Head of caudate nucleus (tissue), 42 donors: Measurements from ENCODE around the gene YJEFN3.

Experiments
- DNase-seq, 42 donors: peaks; one replicate each; pipeline versions ENCODE4 v3.0.0 to v3.0.0-alpha.2; 2020 to 2021; ENCODE audit warnings: mixed read lengths in 7 of 42
- intact Hi-C: fragments of 100-400 bp; cut with DNase I; formaldehyde crosslinking; loops from one replicate; pipeline ENCODE4 v1.15.0; 2022

YJEFN3 gene

DNA sequence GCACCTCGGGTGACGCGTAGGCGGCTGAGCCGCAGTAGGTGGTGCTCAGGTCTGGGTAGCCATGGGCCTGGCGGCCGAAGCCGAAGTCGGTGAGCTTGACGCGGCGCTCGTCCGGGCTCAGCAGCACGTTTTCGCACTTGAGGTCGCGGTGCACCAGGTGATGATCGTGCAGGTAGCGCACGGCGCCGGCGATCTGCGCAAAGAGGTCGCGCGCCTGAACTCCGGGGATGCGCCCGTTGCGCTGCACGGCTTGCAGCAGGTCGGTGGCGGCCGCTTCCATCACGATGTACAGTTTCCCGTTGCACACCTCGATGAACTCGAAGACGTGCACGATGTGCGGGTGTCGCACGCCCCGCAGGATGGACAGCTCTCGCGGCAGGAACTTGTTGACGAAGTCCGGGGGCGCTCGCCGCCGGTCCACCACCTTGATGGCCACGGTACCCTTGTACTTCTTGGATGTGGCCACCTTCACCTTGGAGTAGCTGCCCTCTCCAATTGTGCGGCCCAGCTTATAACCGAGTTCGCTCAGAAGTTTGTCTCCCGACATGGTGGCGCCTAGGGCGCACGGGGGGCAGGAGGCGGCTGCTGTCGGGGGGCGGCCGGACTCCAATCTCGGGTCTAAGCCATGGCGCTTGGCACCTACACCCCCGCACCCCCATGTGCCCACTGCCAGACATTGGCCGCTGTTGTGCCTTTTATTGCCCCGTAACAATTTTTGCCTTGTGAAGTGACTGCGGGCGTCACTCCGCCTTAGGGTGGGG, 13.7 kb upstream of the YJEFN3 start, which contains the start of gene TSSK6:
TSS of gene TSSK6 (minus strand) at position 668 of the 761 bp plus-strand sequence. CDS start at position 547, 121 bp downstream.
- intact Hi-C loops, result no loop called here
- DNase-seq, result no peak

- intact Hi-C loops, result no loop called here
- peak; percentile 79 to 96 (median 92) for DNase-seq
Measured at GRCh38 chr19:19515642-19516519, 12.8 kb upstream of the YJEFN3 start, which contains the start of gene NDUFA13. TSS of gene NDUFA13 (plus strand) at chr19:19516225. CDS start at chr19:19516239, 14 bp downstream.

GRCh38 chr19:19517235-19517619, 11.5 kb upstream of the YJEFN3 start:
- intact Hi-C loops, result no loop called here
- no peak for DNase-seq

GRCh38 chr19:19520989-19521388, 7.7 kb upstream of the YJEFN3 start:
- DNase-seq, result no peak

DNA sequence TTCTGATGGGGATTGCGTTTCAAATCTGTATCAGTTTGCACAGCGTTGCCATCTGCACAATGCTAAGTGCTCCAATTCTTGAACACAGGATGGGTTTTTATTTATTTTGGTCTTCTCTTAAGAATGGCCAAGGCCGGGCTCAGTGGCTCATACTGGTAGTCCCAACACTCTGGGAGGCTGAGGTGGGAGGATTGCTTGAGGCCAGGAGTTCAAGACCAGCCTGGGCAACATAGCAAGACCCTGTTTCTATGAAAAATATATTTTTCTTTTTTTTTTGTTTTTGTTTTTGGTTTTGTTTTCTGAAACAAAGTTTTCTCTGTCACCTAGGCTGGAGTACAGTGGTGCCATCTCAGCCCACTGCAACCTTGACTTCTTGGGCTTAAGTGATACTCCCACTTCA, 5.5 kb upstream of the YJEFN3 start:
- intact Hi-C loops, result no loop called here
- no peak for DNase-seq

More at GRCh38 chr19:19520989-19521388, 7.7 kb upstream of the YJEFN3 start:
- intact Hi-C loops, result no loop called here

DNA sequence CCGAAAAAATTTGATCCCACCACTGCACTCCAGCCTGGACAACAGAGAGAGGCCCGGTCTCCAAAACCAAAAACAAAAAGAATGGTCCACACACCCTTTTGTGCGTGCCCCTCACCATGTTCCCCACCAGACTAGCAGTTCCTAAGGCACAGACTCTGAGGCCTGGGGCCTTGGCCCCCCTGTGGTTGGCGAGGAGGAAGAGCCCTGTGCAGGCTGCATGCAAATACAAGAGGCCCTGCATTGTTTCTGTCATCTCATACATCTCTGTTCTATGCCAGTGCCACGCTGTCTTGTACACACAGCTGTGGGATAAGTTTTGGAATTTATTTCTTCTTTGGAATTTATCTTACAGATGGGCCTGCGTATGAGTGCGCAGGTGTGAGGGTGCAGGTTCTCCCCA, 4.7 kb upstream of the YJEFN3 start:
- intact Hi-C loops, result no loop called here
- DNase-seq, result no peak

- intact Hi-C loops, result no loop called here
Measured at GRCh38 chr19:19525611-19526380, 2.9 kb upstream of the YJEFN3 start.

GRCh38 chr19:19526581-19527370, 1.9 kb upstream of the YJEFN3 start:
- intact Hi-C loops, result no loop called here
- DNase-seq, result peak in 4 of 42 donors; percentile 43 to 61 (median 51)

More at GRCh38 chr19:19525611-19526380, 2.9 kb upstream of the YJEFN3 start:
- DNase-seq, result no peak

GRCh38 chr19:19527371-19527656, 1.4 kb upstream of the YJEFN3 start:
- DNase-seq, result no peak
- intact Hi-C loops, result no loop called here

- intact Hi-C loops, result no loop called here
- peak in 1 of 42 donors; percentile 10 for DNase-seq
Measured at GRCh38 chr19:19527674-19528625, 761 bp upstream of the YJEFN3 start.

DNA sequence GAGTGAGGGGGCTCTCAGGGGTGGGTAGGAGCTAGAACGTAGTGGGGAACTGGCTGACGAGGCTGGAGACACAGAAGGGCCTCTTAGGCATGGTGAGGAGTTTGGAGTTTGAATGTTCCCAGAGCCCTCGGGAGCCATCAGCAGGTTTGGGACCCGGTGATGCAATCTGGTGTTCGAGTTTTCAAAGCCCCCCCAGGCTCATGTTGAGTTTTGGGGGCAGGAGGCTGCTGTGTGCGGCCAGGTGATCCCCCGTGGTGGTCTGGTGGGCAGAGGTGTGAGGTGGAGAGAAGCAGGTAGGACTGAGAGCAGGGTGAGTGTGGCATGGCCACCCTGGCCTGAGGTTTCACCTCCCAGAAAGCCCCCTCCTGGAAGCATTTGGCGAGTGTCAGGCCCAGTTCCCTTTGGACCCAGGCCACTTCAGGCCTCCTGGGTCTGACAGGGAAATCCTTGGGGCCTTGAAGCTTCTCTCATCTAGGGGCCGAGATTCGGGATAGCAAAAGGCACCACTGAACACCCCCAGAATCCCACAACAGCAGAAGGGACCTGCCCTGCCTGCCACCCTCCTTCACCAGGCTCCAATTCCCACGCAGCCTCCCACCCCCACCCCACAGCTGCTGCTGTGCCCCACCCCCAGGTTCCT, 1.2 kb downstream of the YJEFN3 start:
- no peak for DNase-seq
- intact Hi-C loops, result loop anchor here (5.0 kb wide), 2 partner anchors 112 to 427 kb away; partner anchors contain the start of gene GMIP

- intact Hi-C loops, result loop anchor here (5.0 kb wide), 2 partner anchors 112 to 427 kb away; partner anchors contain the start of gene GMIP
- DNase-seq, result peak in 41 of 42 donors; percentile 36 to 88 (median 75)
Measured at GRCh38 chr19:19530423-19530804, 1.7 kb downstream of the YJEFN3 start.

GRCh38 chr19:19530889-19531288, 2.2 kb downstream of the YJEFN3 start:
- intact Hi-C loops, result loop anchor here (5.0 kb wide), 2 partner anchors 111 to 426 kb away; partner anchors contain the start of gene GMIP
- DNase-seq, result peak in 1 of 42 donors; percentile 13

- DNase-seq, result peak; percentile 77 to 97 (median 90)
- intact Hi-C loops, result loop anchor here (5.0 kb wide), 2 partner anchors 110 to 425 kb away; partner anchors contain the start of gene GMIP
Measured at GRCh38 chr19:19531951-19532805, 3.5 kb downstream of the YJEFN3 start.
